ENCODE data around the gene CYBRD1. TPM values are rescaled to one million over a fixed set of nuclear protein-coding genes. Genes with fewer than 3 reads are reported as not detected.
"Not testable (repeated sequence)": the region's sequence is repeated elsewhere in the genome, so short reads cannot be mapped to it uniquely, and the experiment has no call there.

Gene CYBRD1
- total RNA-seq, 4 donors from 2014 or later: 99.4 to 218 (median 157) TPM

DNA sequence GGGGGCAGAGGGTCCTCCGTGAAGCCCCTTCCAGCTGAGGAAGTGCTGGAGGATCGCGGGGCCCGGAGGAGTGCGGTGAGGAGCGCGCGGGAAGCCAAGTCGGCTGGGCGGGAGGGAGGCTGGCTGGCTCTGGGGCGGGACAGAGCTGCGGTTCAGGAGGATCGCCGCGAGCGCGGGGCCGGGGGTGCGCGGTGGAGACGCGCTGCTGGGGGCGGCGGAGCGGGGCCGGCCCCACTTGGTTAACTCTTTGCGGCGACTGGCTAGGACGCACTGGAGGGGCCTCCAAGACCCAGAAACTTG lies 464 bp downstream of the CYBRD1 start:
- peak in 1 of 2 donors; percentile 67 for DNase-seq (ENCODE audit: low spot score in 2 of 2)
- H3K36me3 ChIP-seq: no peaks in the 10 kb centered on the region
- peaks cover 30% of the 10 kb centered on the region for H3K4me1 ChIP-seq
- peak overlapping the region; percentile 95 for H3K27ac ChIP-seq
- no peaks in the 10 kb centered on the region for H3K9me3 ChIP-seq
- H3K27me3 ChIP-seq: no peaks in the 10 kb centered on the region
- TF ChIP-seq, protein P1, sequence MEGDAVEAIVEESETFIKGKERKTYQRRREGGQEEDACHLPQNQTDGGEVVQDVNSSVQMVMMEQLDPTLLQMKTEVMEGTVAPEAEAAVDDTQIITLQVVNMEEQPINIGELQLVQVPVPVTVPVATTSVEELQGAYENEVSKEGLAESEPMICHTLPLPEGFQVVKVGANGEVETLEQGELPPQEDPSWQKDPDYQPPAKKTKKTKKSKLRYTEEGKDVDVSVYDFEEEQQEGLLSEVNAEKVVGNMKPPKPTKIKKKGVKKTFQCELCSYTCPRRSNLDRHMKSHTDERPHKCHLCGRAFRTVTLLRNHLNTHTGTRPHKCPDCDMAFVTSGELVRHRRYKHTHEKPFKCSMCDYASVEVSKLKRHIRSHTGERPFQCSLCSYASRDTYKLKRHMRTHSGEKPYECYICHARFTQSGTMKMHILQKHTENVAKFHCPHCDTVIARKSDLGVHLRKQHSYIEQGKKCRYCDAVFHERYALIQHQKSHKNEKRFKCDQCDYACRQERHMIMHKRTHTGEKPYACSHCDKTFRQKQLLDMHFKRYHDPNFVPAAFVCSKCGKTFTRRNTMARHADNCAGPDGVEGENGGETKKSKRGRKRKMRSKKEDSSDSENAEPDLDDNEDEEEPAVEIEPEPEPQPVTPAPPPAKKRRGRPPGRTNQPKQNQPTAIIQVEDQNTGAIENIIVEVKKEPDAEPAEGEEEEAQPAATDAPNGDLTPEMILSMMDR (IDR thresholded peaks at IDR 0.05): no peak
- TF ChIP-seq EP300 (IDR thresholded peaks at IDR 0.05) (no peak), POLR2AphosphoS5 (IDR thresholded peaks at IDR 0.05) (no peak), POLR2A (IDR thresholded peaks at IDR 0.05) (no peak)
- H3K4me3 ChIP-seq: peak overlapping the region; percentile 73
- 0% methylated on average over 17 of the region's 29 CpGs for WGBS

DNA sequence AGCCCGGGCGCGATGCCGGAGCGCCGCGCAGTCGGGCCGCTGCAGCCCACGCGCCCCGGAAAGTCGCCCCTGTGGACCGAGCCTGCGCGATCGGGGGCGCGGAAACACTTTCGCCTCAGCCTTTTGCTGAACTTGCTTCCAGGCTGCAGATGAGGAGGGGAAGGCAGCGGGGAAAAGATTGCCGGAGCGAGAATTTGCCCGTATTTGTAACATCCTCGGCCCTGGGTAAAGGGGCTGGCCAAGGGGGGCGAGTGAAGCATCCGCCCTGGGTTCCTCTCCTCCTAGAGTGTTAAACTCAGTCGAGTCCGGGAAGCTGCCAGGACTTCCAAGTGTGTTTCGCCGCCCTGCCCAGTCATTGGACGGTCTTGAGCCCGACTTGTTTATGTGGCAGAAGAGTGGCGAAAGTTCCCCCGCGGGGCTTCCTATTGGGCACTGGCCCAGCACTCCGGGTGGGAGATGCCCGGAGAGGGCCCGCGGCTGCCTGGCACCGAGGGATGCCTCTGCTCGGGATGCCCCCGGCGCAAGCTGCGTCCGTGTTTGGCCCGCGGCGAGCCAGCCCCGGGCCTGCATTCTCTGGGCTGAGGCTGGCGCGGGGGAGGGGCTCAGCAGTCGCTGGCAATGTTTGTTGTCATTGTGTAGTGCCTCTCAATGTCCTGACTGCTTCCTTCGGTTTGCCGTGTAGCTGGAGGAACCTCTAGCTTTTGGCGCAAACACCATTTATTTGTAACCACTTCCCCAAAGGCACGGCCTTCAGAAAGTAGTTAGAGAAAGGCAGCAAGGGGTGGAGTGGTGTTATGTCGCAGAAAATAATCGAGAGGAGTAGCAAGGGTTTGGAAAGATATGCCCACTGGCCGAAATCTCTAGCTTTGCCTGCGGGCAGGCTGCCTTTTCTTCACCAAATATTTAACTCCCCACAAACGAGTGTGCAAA lies 1.1 kb downstream of the CYBRD1 start:
- no peaks in the 10 kb centered on the region for H3K9me3 ChIP-seq
- no peaks in the 10 kb centered on the region for H3K27me3 ChIP-seq
- H3K27ac ChIP-seq: peak overlapping the region; percentile 95
- peak; percentile 90 to 91 for DNase-seq (ENCODE audit: low spot score in 2 of 2)
- H3K4me3 ChIP-seq: peak overlapping the region; percentile 73
- TF ChIP-seq EP300 (IDR thresholded peaks at IDR 0.05) (no peak), POLR2AphosphoS5 (IDR thresholded peaks at IDR 0.05) (peak in 1 of 3 donors; percentile 51)
- H3K4me1 ChIP-seq: peaks cover 30% of the 10 kb centered on the region
- 2% methylated on average over 42 of the region's 62 CpGs for WGBS
- H3K36me3 ChIP-seq: no peaks in the 10 kb centered on the region

GRCh38 chr2:171524018-171524401 lies 1.7 kb downstream of the CYBRD1 start:
- Histone ChIP-seq H3K4me3 (peak overlapping the region; percentile 73), H3K27me3 (no peaks in the 10 kb centered on the region), H3K36me3 (no peaks in the 10 kb centered on the region), H3K9me3 (no peaks in the 10 kb centered on the region), H3K4me1 (peaks cover 30% of the 10 kb centered on the region), H3K27ac (peak overlapping the region; percentile 95)
- TF ChIP-seq POLR2A (IDR thresholded peaks at IDR 0.05): no peak
- TF ChIP-seq, protein P1 (IDR thresholded peaks at IDR 0.05): no peak
- TF ChIP-seq POLR2AphosphoS5 (IDR thresholded peaks at IDR 0.05): no peak
- no peak for TF ChIP-seq EP300 (IDR thresholded peaks at IDR 0.05)
- no peak for DNase-seq (ENCODE audit: low spot score in 2 of 2)
- 22% methylated on average over 5 of the region's 6 CpGs for WGBS

DNA sequence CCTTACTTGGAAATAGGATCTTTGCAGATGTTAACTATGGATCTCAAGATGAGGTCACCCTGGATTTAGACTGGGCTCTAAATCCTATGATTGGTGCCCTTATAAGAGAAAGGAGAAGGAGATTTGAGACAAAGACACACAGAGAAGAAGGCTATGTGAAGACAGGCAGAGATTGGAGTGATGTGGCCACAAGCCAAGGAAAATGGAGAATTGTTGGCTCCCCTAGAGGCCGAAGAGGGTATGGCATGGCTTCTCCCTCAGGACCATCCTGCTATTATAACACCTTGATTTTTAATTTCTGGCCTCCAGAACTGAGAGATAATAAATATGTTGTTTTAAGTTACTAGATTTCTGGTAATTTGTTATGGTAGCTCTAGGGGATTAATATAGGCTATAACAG lies 7.6 kb downstream of the CYBRD1 start:
- H3K4me1 ChIP-seq: peaks cover 24% of the 10 kb centered on the region
- 92% methylated on average over 1 of the region's 1 CpG for WGBS
- no peaks in the 10 kb centered on the region for H3K9me3 ChIP-seq
- no peak overlapping the region for H3K27ac ChIP-seq
- H3K36me3 ChIP-seq: no peaks in the 10 kb centered on the region
- H3K4me3 ChIP-seq: no peak overlapping the region
- DNase-seq (ENCODE audit: low spot score in 2 of 2): no peak
- TF ChIP-seq EP300 (IDR thresholded peaks at IDR 0.05): no peak
- TF ChIP-seq, protein P1 (IDR thresholded peaks at IDR 0.05): peak in 1 of 2 donors; percentile 52
- H3K27me3 ChIP-seq: no peaks in the 10 kb centered on the region

DNA sequence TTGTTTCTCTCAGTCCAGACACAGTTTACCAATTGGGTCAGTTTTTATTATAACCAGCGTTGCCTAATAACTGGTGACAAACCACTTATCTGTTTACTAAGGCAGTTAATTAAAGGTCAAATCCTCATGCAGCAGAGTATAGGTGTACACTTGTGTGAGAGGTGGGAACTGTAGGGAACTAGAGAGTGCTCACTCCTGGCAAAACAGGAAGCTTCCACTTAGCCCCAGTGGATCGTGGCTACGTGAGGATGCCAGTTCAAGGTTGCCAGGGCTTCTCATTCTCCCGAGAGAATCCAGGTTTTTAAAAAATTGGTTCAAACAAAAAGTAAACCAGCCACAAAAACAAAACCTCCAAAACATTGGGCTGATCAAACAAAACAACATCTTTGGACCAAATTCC lies 8.1 kb downstream of the CYBRD1 start:
- Histone ChIP-seq H3K4me3 (no peak overlapping the region), H3K9me3 (no peaks in the 10 kb centered on the region), H3K27me3 (no peaks in the 10 kb centered on the region), H3K27ac (no peak overlapping the region), H3K36me3 (no peaks in the 10 kb centered on the region), H3K4me1 (peaks cover 19% of the 10 kb centered on the region)
- no peak for TF ChIP-seq POLR2AphosphoS5 (IDR thresholded peaks at IDR 0.05)
- no peak for TF ChIP-seq EP300 (IDR thresholded peaks at IDR 0.05)
- 72% methylated on average over 4 of the region's 4 CpGs for WGBS
- no peak for DNase-seq (ENCODE audit: low spot score in 2 of 2)

DNA sequence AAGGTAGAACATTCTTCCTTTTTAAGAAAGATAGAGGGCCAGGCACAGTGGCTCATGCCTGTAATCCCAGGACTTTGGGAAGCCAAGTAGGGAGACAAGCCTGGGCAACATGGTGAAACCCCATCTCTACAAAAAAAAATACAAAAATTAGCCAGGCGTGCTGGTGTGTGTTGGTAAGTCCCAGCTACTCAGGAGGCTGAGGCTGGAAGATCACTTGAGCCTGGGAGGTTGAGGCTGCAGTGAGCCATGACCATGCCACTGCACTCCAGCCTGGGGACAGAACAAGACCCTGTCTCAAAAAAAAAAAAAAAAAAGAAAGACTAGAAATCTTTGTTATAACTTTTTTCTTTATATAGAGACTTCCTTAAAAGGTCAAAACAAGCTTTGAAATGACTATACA lies 8.6 kb downstream of the CYBRD1 start:
- H3K9me3 ChIP-seq; H3K4me3 ChIP-seq; H3K27ac ChIP-seq; H3K27me3 ChIP-seq; DNase-seq (ENCODE audit: low spot score in 2 of 2); H3K36me3 ChIP-seq: not testable (repeated sequence)
- 71% methylated on average over 1 of the region's 1 CpG for WGBS
- H3K4me1 ChIP-seq: peaks cover 16% of the 10 kb centered on the region
